Posterior cingulate gyrus (tissue), 11 donors: ENCODE data around the gene PGPEP1.

Experiments used
- DNase-seq, 10 donors: peaks; one replicate each; pipeline versions ENCODE4 v3.0.0 to v3.0.0-alpha.2; 2020 to 2021; ENCODE audit warnings: mixed read lengths in 3 of 10
- intact Hi-C: fragments of 100-400 bp; cut with DNase I; formaldehyde crosslinking; loops from one replicate; pipeline ENCODE4 v1.15.1; 2023

PGPEP1 gene, protein sequence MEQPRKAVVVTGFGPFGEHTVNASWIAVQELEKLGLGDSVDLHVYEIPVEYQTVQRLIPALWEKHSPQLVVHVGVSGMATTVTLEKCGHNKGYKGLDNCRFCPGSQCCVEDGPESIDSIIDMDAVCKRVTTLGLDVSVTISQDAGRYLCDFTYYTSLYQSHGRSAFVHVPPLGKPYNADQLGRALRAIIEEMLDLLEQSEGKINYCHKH

DNA sequence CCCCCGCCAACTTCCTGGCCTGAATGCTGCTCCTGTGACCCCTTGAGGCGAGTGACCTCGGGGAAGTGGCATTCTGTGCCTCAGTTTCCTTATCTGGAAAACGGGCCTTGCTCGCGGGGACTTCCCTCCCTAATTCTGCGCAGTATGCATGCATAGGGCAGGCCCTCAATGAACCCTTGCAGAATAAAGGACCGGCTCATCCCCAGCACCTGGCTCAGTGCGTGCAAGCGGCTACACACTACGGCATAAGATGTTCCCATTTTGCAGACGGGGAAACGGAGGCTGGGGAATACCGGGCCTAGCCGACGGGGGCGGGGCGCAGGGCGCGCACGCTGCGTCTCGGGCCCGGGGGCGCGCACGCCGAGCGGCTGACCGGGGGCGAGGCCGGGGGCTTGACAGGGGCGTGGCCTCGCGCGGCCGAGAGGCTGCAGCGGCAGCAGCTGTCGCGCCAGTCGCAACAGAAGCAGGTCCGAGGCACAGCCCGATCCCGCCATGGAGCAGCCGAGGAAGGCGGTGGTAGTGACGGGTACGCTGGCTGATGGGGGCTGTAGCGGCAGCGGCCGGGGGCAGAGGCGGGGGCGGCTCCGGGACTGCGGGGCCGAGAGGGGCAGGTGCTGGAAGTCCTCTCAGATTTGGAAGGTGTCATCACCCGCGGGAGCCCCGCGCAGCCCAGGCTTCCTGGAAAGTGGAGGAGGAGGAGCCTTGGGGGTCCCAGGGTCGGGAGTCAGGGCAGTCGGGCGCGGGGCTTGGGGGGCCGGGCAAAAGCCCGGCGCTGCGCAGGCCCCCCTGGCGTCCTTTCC, at the start of gene PGPEP1:
Gene PGPEP1 (plus strand): TSS at position 409 of the 800 bp plus-strand sequence. CDS start 84 bp downstream, at position 493.
- DNase-seq, result peak; percentile 61 to 97 (median 78)
- intact Hi-C loops, result loop anchor here (5.0 kb wide), 1 partner anchor 72 kb away; no protein-coding TSS in a partner anchor

DNA sequence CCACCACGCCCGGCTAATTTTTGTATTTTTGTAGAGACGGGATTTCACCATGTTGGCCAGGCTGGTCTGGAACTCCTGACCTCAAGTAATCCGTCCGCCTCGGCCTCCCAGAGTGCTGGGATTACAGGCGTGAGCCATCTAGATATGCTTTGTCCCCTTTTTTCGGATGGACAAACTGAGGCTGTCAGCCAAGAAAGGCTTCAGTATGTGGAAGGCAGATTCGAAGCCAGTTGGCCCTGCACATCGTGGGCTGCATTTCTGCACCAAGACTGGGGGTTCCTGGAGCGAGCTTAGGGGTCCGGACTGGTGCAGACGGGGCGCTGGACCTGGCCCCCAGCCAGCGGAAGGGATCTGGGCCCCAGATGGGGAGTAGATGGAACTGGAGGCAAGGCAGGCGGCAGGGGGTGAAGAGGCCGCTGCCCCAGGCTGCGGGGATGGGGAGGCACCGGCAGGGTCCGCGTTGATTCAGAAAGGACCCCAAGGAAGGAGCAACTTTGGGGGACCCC, 49.3 kb upstream of the PGPEP1 start:
- DNase-seq, result no peak
- intact Hi-C loops, result no loop called here

DNA sequence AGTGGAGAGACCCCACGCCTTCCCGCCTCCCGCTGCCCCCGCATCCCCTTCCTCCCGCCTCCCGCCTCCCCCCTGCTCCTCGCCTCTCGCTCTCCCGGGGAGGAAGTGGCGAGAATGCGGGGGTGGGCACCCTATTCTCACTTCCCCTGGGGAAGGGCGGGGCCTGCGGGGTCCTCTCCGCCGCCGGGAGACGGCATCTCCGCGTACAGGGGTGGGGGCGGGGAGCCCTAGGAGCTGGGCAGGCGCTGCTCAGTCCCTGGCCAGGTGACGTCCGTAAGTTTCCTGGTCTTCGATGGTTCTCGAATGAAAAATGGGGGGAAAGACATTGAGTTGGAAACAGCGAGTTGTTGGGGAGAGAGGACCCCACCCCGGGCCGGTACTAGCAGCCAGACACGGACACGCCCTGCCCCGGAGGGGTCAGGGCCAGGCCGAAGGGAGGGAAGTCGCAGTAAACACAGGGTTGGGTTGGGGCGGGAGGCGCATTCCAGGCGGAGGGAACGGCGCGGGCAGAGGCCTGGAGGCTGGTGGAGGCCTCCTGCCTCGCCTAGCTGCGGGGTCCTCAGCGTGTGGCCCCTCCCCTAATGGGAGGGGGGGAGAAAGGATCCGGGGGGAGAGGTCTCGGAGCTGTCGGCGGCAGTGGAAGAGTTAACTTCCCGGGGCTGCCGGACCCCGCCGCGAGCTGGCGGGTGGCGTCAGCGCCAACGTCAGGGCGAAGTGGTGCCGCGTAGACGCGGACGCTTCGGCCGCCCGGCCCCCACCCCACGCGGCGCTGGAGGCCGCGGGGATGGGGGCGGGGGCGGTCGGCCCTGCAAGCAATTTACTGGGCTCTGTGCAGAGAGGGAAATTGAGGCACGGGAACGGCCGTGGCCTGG, 48.6 kb upstream of the PGPEP1 start:
- intact Hi-C loops, result no loop called here
- peak; percentile 66 to 96 (median 80) for DNase-seq

DNA sequence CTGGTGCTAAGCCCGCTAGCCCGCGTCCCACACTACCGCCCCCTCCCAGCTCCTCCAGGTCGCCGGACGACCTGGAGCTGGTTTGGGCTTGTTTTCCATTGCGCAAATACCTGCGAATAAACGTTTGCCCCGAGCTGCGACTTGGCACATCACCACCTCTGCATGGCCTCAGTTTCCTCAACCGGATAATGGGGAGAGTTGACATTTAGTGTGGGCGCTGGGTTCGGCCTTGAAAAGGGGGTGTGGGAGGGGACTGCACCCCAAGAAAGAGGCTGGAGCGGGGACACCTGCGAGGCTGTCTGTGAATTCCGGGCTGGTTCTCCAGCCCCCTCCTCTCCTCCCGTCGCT, 48.0 kb upstream of the PGPEP1 start:
- intact Hi-C loops, result no loop called here
- no peak for DNase-seq

DNA sequence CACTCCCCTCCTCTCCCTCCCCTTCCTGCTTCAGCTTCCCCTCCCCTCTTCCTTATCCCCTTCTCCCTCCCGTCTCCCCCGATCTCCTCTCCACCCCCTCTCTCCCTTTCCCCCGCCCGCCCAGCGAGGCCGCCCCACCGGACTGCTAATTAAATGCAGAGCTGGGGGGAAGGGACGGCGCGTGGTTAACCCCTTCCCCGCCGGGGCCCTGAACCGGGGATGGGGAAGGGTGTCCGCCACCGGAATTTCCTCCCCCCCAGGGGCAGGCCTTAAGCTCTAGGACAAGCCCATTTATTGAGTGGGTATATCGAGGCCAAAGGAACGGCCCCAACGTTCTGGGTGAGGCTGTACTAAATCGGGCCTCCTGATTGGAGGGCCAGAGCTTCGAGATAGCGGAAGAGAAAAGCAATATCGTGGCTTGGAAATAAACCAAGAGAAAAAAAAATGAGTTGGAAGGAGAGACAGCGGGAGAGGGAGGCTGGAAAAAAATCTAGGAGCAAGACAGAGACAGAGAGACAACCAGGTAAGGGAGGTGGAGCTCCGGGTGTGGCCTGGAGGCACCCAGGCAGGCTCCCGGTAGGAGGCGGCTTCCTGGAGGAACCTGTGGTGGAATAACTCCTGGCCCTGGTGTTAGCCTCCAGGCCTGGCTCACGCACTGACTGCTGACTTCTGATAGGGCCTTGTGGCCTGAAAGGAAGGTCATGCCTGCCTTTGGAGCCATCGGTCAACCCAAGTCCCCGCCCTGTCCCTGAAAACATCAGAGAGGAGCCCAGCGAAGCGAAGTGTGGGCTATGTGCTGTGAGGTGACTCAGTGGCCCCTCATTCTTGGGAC, 47.4 kb upstream of the PGPEP1 start:
- intact Hi-C loops, result no loop called here
- DNase-seq, result peak; percentile 49 to 94 (median 76)

DNA sequence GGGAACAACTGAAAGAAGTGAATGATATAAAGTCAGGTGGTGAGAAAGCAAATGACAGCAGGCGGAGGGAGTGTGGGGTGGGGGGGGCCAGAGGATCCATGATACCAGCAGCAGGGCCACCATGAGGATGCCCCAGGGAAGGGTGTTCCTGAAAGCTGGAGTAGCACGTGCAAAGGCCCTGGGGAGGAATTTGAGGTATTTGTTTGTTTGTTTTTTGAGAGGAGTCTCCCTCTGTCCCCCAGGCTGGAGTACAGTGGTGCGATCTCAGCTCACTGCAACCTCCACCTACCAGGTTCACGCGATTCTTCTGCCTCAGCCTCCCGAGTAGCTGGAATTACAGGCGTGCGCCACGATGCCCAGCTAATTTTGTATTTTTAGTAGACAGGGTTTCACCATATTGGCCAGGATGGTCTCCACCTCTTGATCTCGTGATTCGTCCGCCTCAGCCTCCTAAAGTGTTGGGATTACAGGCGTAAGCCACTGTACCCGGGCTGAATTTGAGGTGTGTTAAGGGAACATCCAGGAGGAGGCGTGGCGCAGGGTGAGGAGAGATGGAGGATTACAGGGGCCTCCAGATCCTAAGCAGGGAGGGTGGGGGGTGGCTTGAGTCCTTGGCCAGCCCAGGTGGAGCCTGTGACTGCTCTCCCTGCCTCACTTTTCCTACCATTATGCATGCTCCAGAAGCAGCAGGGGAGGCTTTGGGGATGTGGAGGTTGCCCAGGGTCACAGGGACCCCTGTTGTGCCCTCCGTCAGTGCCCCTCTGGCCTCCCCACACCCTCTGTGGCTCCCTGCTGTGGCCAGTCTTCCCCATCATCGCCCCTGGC, 46.5 kb upstream of the PGPEP1 start:
- peak in 1 of 10 donors; percentile 17 for DNase-seq

DNA sequence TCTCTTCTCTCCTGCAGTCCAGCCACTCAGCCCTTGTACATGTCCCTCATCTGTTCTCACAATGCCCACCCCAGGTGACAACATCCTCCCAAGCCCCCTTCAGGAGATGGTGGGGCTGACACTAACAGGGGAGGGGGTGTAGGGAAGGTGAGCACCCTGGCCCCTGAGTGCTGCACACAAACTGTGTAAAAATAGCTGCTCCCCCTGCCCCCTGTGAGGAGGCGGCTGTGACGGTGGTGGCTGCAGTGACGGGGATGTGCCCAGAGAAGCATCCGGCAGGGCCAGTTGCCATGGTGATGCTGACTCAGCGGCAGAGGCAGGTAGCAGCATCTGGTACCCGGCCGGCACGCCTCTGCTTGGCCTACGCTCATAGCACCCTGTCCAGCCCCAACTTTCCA, 45.9 kb upstream of the PGPEP1 start:
- intact Hi-C loops, result no loop called here
- peak in 9 of 10 donors; percentile 43 to 98 (median 86) for DNase-seq

More for the DNA sequence above, 46.5 kb upstream of the PGPEP1 start:
- intact Hi-C loops, result no loop called here

DNA sequence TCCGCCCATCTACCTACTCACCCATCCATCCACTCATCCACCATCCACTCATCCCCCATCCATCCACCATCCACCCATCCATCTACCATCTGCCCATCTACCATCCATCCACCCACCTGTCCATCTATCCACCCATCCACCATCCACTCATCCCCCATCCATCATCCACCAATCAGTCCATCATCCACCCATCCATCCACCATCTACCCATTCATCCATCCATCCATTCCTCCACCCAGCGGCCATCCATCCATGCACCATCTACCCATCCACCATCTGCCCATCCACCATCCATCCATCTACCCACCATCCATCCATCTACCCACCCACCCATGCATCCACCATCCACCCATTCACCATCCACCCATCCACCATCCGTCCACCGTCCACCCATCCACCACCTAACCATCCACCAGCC, 45.4 kb upstream of the PGPEP1 start:
- DNase-seq, result no peak
- intact Hi-C loops, result no loop called here

DNA sequence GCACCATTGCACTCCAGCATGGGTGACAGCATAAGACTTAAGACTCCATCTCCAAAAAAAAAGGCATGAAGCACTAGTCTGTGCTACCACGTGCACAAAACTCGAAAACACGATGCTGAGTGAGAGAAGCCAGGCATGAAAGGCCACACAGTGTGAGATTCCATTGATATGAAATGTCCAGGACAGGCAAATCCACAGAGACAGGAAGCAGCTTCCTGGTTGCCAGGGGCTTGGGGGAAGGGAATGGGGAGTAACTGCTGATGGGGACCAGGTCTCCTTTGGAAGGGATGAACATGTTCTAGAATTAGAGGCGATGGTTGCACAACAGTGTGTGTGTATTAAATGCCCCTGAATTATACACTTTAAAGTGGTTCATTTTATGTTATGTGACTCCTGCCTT, 43.1 kb upstream of the PGPEP1 start:
- DNase-seq, result no peak
- intact Hi-C loops, result no loop called here

DNA sequence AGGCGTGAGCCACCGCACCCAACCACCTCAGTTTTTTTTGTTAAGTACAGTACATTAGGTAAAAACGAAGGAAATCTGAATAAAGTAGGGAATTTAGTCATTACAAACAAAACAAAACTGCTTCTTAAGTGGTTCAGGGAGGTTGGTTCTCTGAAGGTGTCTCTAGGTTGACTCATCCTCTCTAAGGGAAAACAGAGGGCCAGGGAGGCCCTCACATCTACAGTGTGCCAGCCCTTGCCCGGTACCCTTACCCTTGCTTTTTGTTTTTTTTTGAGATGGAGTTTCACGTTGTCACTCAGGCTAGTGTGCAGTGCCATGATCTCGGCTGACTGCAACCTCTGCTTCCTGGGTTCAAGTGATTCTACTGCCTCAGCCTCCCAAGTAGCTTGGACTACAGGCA, 41.8 kb upstream of the PGPEP1 start:
- intact Hi-C loops, result no loop called here
- no peak for DNase-seq

DNA sequence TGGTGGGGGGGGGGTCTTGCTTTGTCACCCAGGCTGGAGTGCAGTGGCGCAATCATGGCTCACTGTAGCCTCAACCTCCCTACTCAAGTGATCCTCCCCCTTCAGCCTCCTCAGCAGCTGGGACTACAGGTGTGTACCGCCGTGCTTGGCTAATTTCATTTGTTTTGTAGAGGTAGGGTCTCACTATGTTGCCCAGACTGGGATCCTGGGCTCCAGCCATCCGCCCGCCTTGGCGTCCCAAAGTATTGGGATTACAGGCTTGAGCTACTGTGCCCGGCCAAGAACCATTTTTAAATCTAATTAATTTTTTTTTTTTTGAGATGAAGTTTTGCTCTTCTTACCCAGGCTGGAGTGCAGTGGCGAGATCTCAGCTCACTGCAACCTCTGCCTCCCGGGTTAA, 40.7 kb upstream of the PGPEP1 start:
- intact Hi-C loops, result no loop called here
- DNase-seq, result no peak

DNA sequence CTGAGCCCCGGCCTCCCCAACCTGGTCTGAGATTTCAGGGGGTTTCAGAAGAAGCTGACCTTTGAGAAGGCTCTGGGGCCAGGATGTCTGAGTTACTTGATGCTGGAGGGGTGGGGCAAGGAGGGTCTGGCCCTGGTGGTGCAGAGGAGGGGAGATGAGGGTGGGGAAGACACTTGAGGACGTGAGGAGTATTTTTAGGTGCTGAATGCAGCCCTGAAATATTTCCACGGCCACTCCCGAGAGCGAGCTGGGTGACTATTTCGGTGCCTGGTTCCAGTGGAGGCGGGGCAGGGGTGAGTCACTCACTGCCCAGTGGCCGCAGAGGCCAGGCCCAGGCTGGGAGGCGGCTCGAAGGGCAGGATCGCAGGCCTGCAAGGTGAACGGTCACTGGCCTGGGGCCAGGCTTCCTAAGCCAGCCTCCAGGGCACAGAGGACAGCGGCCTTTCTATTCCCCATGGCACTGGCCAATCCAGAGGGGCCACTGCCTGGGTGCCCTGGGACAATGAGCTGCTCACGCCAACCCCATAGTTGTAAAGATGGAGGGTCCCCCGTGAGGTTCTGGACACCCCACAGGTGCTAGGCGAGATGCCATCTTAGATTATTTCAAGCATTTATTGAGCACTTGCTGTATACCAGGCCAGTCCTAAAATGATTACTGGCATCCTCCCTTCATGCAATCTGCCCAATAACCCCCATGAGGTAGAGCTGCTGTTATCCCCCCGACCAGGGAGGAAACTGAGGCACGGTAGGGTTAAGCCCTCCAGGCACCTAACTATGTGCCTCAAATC, 39.3 kb upstream of the PGPEP1 start:
- DNase-seq, result peak in 2 of 10 donors; percentile 69 to 76
- intact Hi-C loops, result no loop called here

DNA sequence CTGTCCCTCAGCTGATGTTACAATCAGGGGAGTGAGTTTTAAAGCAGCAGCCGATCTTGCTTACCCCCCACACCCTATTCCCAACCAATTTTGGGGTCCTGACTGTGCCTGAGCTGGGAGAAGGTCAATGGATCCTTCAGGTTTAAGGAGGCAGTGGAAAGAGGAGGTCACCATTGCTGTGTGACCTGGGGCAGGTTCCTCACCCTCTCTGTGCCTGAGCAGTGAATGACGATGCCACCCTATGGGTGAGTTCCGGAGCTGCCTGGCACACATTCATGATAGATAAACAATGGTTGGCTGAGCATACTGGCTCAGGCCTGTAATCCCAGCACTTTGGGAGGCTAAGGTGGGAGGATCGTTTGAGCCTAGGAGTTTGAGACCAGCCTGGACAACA, 38.7 kb upstream of the PGPEP1 start:
- DNase-seq, result no peak

DNA sequence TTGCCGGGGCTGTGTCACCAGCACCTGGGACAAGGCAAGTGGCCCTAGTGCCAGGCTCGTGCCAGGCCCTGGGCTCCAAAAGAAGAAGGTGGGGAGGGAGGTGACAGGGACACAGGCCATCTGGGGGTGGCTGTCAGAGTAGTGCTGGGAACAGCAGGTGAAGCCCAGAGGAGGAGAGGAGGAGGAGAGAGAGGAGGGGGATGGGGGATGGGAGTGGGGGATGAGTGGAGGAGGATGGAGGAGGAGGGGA, 36.3 kb upstream of the PGPEP1 start:
- intact Hi-C loops, result no loop called here

More for the DNA sequence above, 38.7 kb upstream of the PGPEP1 start:
- intact Hi-C loops, result no loop called here

DNA sequence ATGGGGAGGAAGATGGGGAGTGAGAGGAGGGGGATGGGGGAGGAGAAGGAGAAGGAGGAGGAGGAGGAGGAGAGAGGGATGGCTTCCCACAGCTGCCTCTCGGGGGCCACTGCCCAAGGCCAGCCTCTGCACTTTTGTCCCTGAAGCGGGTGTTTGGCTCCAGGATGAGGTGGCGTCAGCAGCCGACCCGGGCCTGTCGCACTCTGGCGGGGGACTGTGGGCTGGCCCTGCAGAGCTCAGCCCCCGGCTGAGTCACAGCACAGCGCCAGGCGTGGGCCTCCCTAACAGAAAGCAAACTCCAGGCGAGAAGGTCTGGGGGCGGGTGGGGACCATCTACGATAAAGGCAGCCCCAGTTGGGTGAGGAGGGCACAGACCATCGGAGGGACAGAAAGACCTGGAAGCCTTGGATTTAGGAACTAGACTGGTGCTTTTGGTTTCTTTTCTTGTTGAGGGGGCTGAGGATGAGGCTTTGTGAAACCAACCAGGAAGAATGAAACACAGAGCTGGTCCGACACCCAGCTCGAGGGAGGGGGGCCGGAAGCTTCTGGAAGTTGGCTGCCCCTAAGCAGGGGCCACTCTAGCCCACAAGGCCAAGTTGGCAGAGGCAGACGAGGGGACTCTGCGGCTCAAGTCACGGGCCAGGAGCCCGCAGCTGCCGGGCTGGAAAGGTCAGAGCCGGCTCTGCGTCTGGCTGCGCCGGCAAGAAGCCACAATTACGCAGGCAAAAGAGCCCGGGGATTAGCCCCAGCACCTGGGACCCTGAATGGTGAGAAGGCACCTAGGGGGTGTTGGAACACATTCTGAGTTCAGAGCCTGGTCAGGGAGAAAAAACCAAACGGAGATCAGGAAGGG, 35.7 kb upstream of the PGPEP1 start:
- peak; percentile 62 to 98 (median 78) for DNase-seq
- intact Hi-C loops, result no loop called here

More for the DNA sequence above, 36.3 kb upstream of the PGPEP1 start:
- DNase-seq, result peak in 2 of 10 donors; percentile 34 to 83

DNA sequence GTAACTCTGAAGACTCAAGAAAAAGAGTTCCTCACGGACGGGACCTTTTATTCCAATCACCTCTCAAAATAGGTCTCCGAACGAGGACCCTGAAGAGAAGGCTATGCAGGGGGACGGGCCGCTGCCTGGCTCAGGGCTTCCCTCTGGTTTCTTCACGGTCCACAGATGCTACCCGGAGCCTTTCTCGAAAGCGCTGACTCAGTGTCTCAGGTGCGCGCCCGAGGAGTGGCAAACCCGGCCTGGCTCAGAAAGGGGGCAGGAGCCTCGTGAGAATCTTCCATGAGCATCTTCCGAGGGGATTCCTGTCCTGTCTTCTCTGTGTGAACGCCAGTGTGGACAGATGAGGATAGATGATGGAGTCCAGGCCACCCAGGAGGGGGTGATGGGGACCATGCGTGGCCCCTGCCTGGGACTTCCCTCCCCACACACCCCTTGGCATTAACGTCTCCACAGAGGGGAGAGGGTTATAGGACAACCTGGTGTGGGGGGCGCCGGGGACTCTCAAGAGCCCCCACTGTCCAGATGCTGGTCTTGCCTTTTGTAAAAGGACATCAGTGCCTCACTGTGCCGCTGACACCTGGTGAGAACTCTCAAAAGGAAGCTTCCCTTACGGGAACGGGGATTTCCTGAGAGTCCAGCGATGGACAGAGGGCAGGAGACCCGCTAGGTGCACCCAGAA, 34.0 kb upstream of the PGPEP1 start:
- intact Hi-C loops, result no loop called here
- peak in 2 of 10 donors; percentile 72 to 81 for DNase-seq

DNA sequence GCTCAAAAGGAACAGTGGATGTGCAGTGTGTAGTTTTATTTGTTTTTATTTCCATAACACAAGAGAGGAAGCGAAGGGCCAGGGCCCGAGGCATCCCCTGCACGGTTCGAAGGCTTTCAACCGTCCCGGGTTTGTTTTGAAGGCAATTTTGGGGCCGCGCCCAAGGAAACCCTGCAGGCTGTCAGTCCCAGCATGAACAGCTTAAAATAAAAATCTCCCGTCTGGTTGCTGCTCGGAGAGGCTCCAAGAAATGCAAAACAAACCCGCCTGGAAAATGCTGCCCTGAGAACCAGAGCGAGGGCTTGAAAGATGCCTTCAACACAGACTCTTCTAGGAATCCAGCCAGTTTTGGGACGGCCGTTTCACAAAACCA, 33.5 kb upstream of the PGPEP1 start:
- peak in 7 of 10 donors; percentile 42 to 93 (median 61) for DNase-seq
- intact Hi-C loops, result no loop called here
